HCT116 (cell line): ENCODE data around the gene DNM3.

Source experiments
- CEBPB ChIP-seq: IDR thresholded peaks from 2 replicates; pipeline ENCODE4 v1.6.1; 2012; ENCODE audit warnings: low read depth
- CTCF ChIP-seq, 3 experiments: fragments of 200-600 bp in 1 of 3; sonication (generic) in 1 of 3; IDR thresholded peaks in 2 of 3; conservative IDR thresholded peaks in 1 of 3; 2 replicates each; pipeline ENCODE4 v1.5.1; 2012 to 2017; ENCODE audit warnings: low read depth in 2 of 3, low read length in 2 of 3, antibody characterized with exemption in 1 of 3, borderline replicate concordance in 1 of 3, control low read depth in 1 of 3, mild to moderate bottlenecking in 1 of 3, mixed read lengths in 1 of 3, mixed run types in 1 of 3, moderate library complexity in 1 of 3; ENCODE audit not compliant: insufficient read depth in 1 of 3
- EZH2 ChIP-seq: fragments of 200-600 bp; sonication (generic); IDR thresholded peaks from 2 replicates; pipeline ENCODE4 v1.6.1; 2017; ENCODE audit warnings: antibody characterized with exemption, mixed run types
- EZH2phosphoT487 ChIP-seq: fragments of 200-600 bp; IDR thresholded peaks from 2 replicates; pipeline ENCODE4 v1.6.1; 2018; ENCODE audit warnings: antibody characterized with exemption, borderline replicate concordance
- POLR2A ChIP-seq: IDR thresholded peaks from 2 replicates; pipeline ENCODE4 v1.7.0; 2011; ENCODE audit warnings: borderline replicate concordance; ENCODE audit not compliant: insufficient read depth, insufficient read length; ENCODE audit errors: extremely low read depth
- REST ChIP-seq: IDR thresholded peaks from 2 replicates; pipeline ENCODE4 v1.6.1; 2012; ENCODE audit warnings: low read depth
- SIN3A ChIP-seq: IDR thresholded peaks from 2 replicates; pipeline ENCODE4 v1.6.1; 2012; ENCODE audit warnings: low read depth
- ZBTB33 ChIP-seq: IDR thresholded peaks from 2 replicates; pipeline ENCODE4 v1.6.1; 2011; ENCODE audit warnings: mild to moderate bottlenecking, low read length, moderate library complexity; ENCODE audit not compliant: insufficient replicate concordance; ENCODE audit errors: extremely low read depth

GRCh38 chr1:172292840-172293239, 451.5 kb downstream of the DNM3 start:
- TF ChIP-seq CTCF (IDR thresholded peaks at IDR 0.05 in 2 of 3, conservative IDR thresholded peaks at IDR 0.05 in 1 of 3; ENCODE audit: borderline replicate concordance in 1 of 3, insufficient read depth in 1 of 3, low read depth in 2 of 3, low read length in 2 of 3) (no peak; a peak in 1 of 6 replicates), POLR2A (no peak), REST (no peak), EZH2 (no peak), SIN3A (no peak), EZH2phosphoT487 (no peak), CEBPB (no peak), ZBTB33 (no peak)
